ENCODE data around the gene C21orf58. TPM values are rescaled to one million over a fixed set of nuclear protein-coding genes. Genes with fewer than 3 reads are reported as not detected.

Gene C21orf58
- total RNA-seq, 4 donors from 2014 or later, result 2.2 to 4.8 (median 2.3) TPM

DNA sequence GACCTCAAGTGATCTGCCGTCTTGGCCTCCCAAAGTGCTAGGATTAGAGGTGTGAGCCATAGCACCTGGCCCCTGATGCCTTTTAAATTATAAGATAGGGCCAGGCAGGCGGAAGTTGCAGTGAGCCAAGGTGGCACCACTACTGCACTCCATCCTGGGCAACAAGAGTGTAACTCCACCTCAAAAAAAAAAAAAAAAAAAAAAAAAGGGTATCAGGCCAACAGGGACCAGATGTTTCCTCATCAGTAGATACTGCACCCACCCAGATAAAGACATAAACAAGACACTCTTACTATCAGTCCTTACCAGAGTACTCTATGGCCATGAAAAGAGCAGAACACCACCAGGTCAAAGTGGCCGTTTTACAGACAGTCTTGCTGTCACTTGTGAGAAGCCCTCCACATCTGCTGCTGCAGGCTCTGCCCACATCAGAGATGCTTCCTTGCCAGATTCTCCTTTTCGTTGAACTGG lies 3.3 kb downstream of the C21orf58 start:
- intact Hi-C loops (cut with DNase I; ENCODE audit: low total_unique reads), result no loop called here
- no peak overlapping the region for H3K4me3 ChIP-seq (ENCODE audit: low read depth, poor library complexity, severe bottlenecking)
- TF ChIP-seq, protein P1, sequence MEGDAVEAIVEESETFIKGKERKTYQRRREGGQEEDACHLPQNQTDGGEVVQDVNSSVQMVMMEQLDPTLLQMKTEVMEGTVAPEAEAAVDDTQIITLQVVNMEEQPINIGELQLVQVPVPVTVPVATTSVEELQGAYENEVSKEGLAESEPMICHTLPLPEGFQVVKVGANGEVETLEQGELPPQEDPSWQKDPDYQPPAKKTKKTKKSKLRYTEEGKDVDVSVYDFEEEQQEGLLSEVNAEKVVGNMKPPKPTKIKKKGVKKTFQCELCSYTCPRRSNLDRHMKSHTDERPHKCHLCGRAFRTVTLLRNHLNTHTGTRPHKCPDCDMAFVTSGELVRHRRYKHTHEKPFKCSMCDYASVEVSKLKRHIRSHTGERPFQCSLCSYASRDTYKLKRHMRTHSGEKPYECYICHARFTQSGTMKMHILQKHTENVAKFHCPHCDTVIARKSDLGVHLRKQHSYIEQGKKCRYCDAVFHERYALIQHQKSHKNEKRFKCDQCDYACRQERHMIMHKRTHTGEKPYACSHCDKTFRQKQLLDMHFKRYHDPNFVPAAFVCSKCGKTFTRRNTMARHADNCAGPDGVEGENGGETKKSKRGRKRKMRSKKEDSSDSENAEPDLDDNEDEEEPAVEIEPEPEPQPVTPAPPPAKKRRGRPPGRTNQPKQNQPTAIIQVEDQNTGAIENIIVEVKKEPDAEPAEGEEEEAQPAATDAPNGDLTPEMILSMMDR (IDR thresholded peaks at IDR 0.05), result no peak
- no peak for TF ChIP-seq POLR2A (IDR thresholded peaks at IDR 0.05)
- DNase-seq (ENCODE audit: low spot score in 2 of 2), result no peak
- WGBS, 2 donors, result 71 to 76% methylated on average over 4 of the region's 4 CpGs

GRCh38 chr21:46319186-46319585 lies 4.5 kb downstream of the C21orf58 start:
- intact Hi-C loops (cut with DNase I; ENCODE audit: low total_unique reads), result no loop called here
- no peak for DNase-seq (ENCODE audit: low spot score in 2 of 2)
- TF ChIP-seq, protein P1 (IDR thresholded peaks at IDR 0.05), result no peak
- TF ChIP-seq POLR2A (IDR thresholded peaks at IDR 0.05), result no peak
- WGBS, 2 donors, result 96% methylated on average over 7 of the region's 7 CpGs
- no peak overlapping the region for H3K4me3 ChIP-seq (ENCODE audit: low read depth, poor library complexity, severe bottlenecking)

GRCh38 chr21:46318464-46318845 lies 5.2 kb downstream of the C21orf58 start:
- DNase-seq (ENCODE audit: low spot score in 2 of 2), result no peak
- TF ChIP-seq, protein P1 (IDR thresholded peaks at IDR 0.05), result no peak
- TF ChIP-seq POLR2A (IDR thresholded peaks at IDR 0.05), result no peak
- intact Hi-C loops (cut with DNase I; ENCODE audit: low total_unique reads), result no loop called here
- no peak overlapping the region for H3K4me3 ChIP-seq (ENCODE audit: low read depth, poor library complexity, severe bottlenecking)
- WGBS, 2 donors, result 86 to 91% methylated on average over 4 of the region's 4 CpGs

GRCh38 chr21:46317710-46318463 lies 5.8 kb downstream of the C21orf58 start:
- no peak overlapping the region for H3K4me3 ChIP-seq (ENCODE audit: low read depth, poor library complexity, severe bottlenecking)
- intact Hi-C loops (cut with DNase I; ENCODE audit: low total_unique reads), result no loop called here
- no peak for DNase-seq (ENCODE audit: low spot score in 2 of 2)
- TF ChIP-seq POLR2A (IDR thresholded peaks at IDR 0.05), result no peak
- TF ChIP-seq, protein P1 (IDR thresholded peaks at IDR 0.05), result no peak
- WGBS, 2 donors, result 79 to 86% methylated on average over 8 to 18 of the region's 20 CpGs

GRCh38 chr21:46316708-46317324 lies 6.9 kb downstream of the C21orf58 start:
- H3K4me3 ChIP-seq (ENCODE audit: low read depth, poor library complexity, severe bottlenecking), result no peak overlapping the region
- WGBS, 2 donors, result 94% methylated on average over 14 of the region's 14 CpGs
- DNase-seq (ENCODE audit: low spot score in 2 of 2), result no peak
- no peak for TF ChIP-seq POLR2A (IDR thresholded peaks at IDR 0.05)
- TF ChIP-seq, protein P1 (IDR thresholded peaks at IDR 0.05), result no peak
- intact Hi-C loops (cut with DNase I; ENCODE audit: low total_unique reads), result no loop called here
